ENCODE measurements around the gene SLC25A44. TPM values are rescaled to one million over a fixed set of nuclear protein-coding genes. Genes with fewer than 3 reads are reported as not detected.

The SLC25A44 gene
- total RNA-seq (2021) = 40.2 and 47.4 TPM in 2 replicates
- long read RNA-seq, full-length matches to known transcripts = 45 of 80 reads
- long read RNA-seq, partial matches to known transcripts = 5 of 80 reads
- long read RNA-seq, other reads (novel, unspliced or antisense) = 30 of 80 reads

GRCh38 chr1:156193488-156194299 lies at the start of gene SLC25A44:
Gene SLC25A44 (plus strand): TSS chr1:156194104. CDS start chr1:156199848, 5,744 bp downstream.
- Histone ChIP-seq H3K4me1 (ENCODE audit: insufficient read depth, low read length) (peaks cover 10% of the 10 kb centered on the region; the same call in 1 of the 2 replicates), H3K14ac (ENCODE audit: insufficient read depth, low read length) (peak within 1 kb of the TSS; percentile 77; the same call in 1 of the 2 replicates), H2BK15ac (ENCODE audit: low read depth, low read length) (no peak within 1 kb of the TSS), H3K56ac (ENCODE audit: insufficient read length, low read depth, low read length) (no peak within 1 kb of the TSS), H2BK20ac (ENCODE audit: low read depth, low read length, poor library complexity, severe bottlenecking) (no peak within 1 kb of the TSS), H3T11ph (ENCODE audit: low read length) (no peak within 1 kb of the TSS), H3K9me3 (ENCODE audit: control insufficient read depth, low read depth, low read length) (peaks cover 5% of the 10 kb centered on the region), H2BK5ac (ENCODE audit: insufficient read length, low read length) (peak within 1 kb of the TSS; percentile 80), H3K79me1 (ENCODE audit: insufficient read depth, low read depth, low read length, poor library complexity, severe bottlenecking) (peaks cover 10% of the 10 kb centered on the region), H3K27me3 (ENCODE audit: insufficient read depth, low read length) (no peaks in the 10 kb centered on the region), H3K4ac (ENCODE audit: low read depth, low read length) (peak within 1 kb of the TSS; percentile 13; the same call in 1 of the 2 replicates), H4K5ac (ENCODE audit: insufficient read length, low read depth, low read length) (peak within 1 kb of the TSS; percentile 34), H3K9ac (ENCODE audit: extremely low read depth, insufficient read length, low read length) (peak within 1 kb of the TSS; percentile 68), H3K27ac (ENCODE audit: insufficient read length, low read depth, low read length) (peak within 1 kb of the TSS; percentile 26), H4K20me1 (ENCODE audit: control insufficient read depth, insufficient read depth, insufficient read length) (no peaks in the 10 kb centered on the region), H4K91ac (ENCODE audit: insufficient read length, low read depth, low read length) (no peak within 1 kb of the TSS), H2AFZ (ENCODE audit: low read length) (no peak within 1 kb of the TSS), H2BK120ac (ENCODE audit: low read depth, low read length, poor library complexity, severe bottlenecking) (no peak within 1 kb of the TSS), H3K4me2 (ENCODE audit: insufficient read depth, insufficient read length, low read length) (peak within 1 kb of the TSS; percentile 89), H2AK5ac (ENCODE audit: insufficient read length, low read length) (no peak within 1 kb of the TSS), H3K18ac (ENCODE audit: insufficient read length, low read depth, low read length) (peak within 1 kb of the TSS; percentile 88), H3K23me2 (ENCODE audit: insufficient read length, low read depth, low read length, poor library complexity, severe bottlenecking) (peaks cover 11% of the 10 kb centered on the region), H3K79me2 (ENCODE audit: insufficient read depth, low read length) (peaks cover 20% of the 10 kb centered on the region; the same call in 1 of the 2 replicates), H4K8ac (replicated peaks; ENCODE audit: insufficient read length, low read depth, low read length) (no peak within 1 kb of the TSS), H3K23ac (ENCODE audit: insufficient read length, low read depth, low read length) (no peak within 1 kb of the TSS), H2BK12ac (ENCODE audit: insufficient read length, low read depth, low read length) (no peak within 1 kb of the TSS)
- DNase-seq = peak; percentile 98
- Mint-ChIP-seq H3K9me3 (peaks cover 11% of the 10 kb centered on the region in 2 experiments), H3K4me1 (peaks cover 31 to 40% of the 10 kb centered on the region in 2 experiments), H3K27ac (peak within 1 kb of the TSS; percentile 89 to 98 (median 97)), H3K36me3 (ENCODE audit: insufficient read depth in 1 of 3, low read depth in 3 of 3) (peaks cover 3 to 31% (median 21%) of the 10 kb centered on the region in 3 experiments; a peak in 6 of 7 replicates), H3K4me3 (peak within 1 kb of the TSS; percentile 95 to 100), H3K27me3 (ENCODE audit: low read depth) (no peaks in the 10 kb centered on the region; the same call in 1 of the 2 replicates)
- TF ChIP-seq CTCF (conservative IDR thresholded peaks at IDR 0.05) = peak; percentile 60
- WGBS (ENCODE audit: extremely low coverage, insufficient read length, low lambda C conversion rate) = no CpG with 5 or more reads among the region's 59 CpGs

Measured in H9 (cell line).